ENCODE data around the gene AP1M1.

AP1M1 gene

GRCh38 chr19:16185768-16186123 lies 12.0 kb upstream of the AP1M1 start:
- DNase-seq: peak in 1 of 2 experiments; percentile 32

GRCh38 chr19:16188521-16188920 lies 9.2 kb upstream of the AP1M1 start:
- DNase-seq: no peak

GRCh38 chr19:16190198-16190597 lies 7.5 kb upstream of the AP1M1 start:
- DNase-seq: no peak

GRCh38 chr19:16190736-16191135 lies 7.0 kb upstream of the AP1M1 start:
- DNase-seq: no peak

- no peak for DNase-seq
These were observed 6.3 kb upstream of the AP1M1 start for GRCh38 chr19:16191216-16191908.

GRCh38 chr19:16193466-16193865 lies 4.2 kb upstream of the AP1M1 start:
- no peak for DNase-seq

GRCh38 chr19:16197188-16197621 lies 506 bp upstream of the AP1M1 start:
- no peak for DNase-seq

- no peak for DNase-seq
These were observed 600 bp downstream of the AP1M1 start for GRCh38 chr19:16198370-16198651.

GRCh38 chr19:16199275-16199932 lies 1.7 kb downstream of the AP1M1 start:
- no peak for DNase-seq

GRCh38 chr19:16200038-16201010 lies 2.6 kb downstream of the AP1M1 start:
- no peak for DNase-seq

- no peak for DNase-seq
These were observed 3.3 kb downstream of the AP1M1 start for GRCh38 chr19:16201011-16201391.

- DNase-seq: no peak
These were observed 4.9 kb downstream of the AP1M1 start for GRCh38 chr19:16202320-16203255.

GRCh38 chr19:16203256-16204004 lies 5.7 kb downstream of the AP1M1 start:
- no peak for DNase-seq

- DNase-seq: no peak
These were observed 6.2 kb downstream of the AP1M1 start for GRCh38 chr19:16204005-16204294.

GRCh38 chr19:16205205-16206045 lies 7.7 kb downstream of the AP1M1 start:
- no peak for DNase-seq

GRCh38 chr19:16206046-16206605 lies 8.4 kb downstream of the AP1M1 start:
- DNase-seq: no peak

- no peak for DNase-seq
These were observed 8.9 kb downstream of the AP1M1 start for GRCh38 chr19:16206637-16207036.

GRCh38 chr19:16207063-16207462 lies 9.4 kb downstream of the AP1M1 start:
- DNase-seq: no peak

GRCh38 chr19:16207490-16208025 lies 9.8 kb downstream of the AP1M1 start:
- DNase-seq: no peak

GRCh38 chr19:16208064-16208759 lies 10.5 kb downstream of the AP1M1 start:
- no peak for DNase-seq

All from NCI-H1930 (cell line).